GM03348 (cell line): Measurements from ENCODE around the gene GNAO1.
A peak's percentile ranks its signal among the peaks of the same experiment; 100 is the strongest.
"Not testable (repeated sequence)": the region's sequence is repeated elsewhere in the genome, so short reads cannot be mapped to it uniquely, and the experiment has no call there.

Source experiments
- DNase-seq: peaks from one replicate; pipeline ENCODE4 v3.0.0; 2012; ENCODE audit warnings: low spot score

The GNAO1 gene

DNA sequence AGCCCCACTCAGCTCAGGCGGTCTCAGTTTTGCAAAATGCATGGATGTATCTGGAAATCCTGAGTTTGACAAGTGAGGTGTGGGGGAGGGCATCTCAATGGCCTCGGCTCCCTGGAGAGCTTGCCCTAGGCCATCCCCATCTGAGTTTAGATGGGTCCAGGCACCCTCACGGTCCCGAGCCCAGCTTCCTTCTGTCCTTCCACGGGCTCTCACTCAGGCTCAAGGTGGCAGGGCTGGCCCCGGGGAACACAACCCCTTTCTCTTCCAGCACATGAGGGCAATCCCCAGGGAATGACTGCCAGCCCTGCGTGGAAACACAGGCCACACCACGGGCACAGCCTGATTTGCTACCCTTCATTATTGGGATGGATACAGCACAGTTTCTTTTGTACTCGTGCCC, 175.7 kb downstream of the GNAO1 start:
- DNase-seq = no peak

DNA sequence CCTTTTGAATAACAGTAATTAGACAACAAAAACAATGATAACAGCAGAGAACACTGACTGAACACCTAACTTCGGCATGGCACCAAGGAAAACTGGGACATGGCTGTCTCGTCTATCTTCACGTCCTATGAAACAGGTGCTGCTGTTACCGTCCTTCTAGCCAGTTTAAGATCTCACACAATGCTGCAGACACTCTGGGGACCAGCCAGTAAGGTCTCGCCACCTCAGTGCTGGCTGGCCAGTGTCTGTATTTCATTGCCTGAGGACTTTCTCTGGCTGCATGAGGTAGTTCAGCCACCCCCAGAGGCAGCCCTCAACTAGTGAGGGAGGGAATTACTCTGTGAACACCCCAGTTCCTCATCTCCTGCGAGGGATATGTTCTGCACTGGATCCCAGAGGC, 176.5 kb downstream of the GNAO1 start:
- no peak for DNase-seq

DNA sequence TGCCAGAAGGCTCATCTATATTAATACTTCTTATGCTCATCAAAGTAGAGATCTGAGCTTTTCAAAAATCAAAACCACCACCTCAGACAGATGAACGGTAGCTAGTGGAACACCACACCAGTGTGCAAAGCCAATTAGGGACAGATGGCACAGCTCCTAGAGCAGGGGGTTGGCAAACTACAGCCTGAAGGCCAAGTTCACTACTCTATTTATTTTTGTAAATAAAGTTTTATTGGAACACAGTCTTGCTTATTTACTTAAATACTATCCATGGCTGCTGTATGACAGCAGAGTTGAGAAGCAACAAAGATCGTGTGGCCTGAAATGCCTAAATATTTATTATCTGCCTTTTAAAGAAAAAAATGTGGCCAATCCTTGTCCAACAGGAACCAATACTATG, 177.3 kb downstream of the GNAO1 start:
- DNase-seq = no peak

DNA sequence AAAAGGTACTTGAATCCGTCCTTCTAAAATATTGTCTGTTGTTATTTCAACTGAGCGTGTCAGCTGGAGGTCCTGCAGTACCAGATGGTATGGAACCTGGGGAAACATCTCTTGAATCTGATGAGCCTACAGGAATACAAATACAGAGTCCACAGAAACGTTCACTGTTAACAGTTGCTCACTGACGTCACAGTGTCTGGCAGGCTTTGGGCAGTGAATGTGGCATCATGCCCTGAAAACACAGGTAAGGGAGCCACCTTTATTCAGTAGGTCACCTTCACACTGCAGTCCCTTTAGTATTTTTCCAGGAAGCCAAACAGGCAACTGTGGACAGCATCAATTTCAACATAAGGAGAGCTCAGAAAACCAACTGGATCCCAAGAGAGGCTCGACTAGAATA, 177.9 kb downstream of the GNAO1 start:
- DNase-seq = no peak

DNA sequence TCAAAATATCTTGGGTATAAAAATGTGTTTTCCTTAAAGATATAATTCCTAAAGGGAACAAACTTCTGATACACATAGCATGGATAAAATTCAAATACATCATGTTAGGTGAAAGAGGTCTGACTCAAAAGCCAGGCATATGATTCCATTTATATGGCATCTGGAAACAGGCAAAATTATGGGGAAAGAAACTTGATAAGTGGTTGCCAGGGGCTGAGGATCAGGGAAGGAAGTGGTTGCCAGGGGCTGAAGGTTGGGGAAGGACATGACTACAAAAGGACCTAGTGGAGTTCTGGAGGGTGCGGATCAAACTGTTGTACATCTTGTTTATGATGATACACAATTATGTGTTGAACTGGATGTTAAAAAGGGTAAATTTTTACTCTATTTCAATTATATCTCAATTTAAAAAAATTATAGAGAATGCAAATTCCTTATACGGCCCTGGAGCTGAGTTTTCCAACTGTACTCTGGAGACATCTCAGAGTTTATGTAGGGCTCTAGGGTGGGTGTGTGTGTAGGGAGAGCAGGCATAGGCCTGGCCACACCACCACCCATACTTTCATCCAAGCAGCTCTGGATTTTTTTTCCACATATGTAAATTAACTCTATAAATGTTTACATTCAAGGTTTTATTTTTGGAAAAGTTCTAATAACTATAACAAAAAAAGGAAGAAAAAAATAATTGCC, 179.0 kb downstream of the GNAO1 start:
- DNase-seq = no peak

DNA sequence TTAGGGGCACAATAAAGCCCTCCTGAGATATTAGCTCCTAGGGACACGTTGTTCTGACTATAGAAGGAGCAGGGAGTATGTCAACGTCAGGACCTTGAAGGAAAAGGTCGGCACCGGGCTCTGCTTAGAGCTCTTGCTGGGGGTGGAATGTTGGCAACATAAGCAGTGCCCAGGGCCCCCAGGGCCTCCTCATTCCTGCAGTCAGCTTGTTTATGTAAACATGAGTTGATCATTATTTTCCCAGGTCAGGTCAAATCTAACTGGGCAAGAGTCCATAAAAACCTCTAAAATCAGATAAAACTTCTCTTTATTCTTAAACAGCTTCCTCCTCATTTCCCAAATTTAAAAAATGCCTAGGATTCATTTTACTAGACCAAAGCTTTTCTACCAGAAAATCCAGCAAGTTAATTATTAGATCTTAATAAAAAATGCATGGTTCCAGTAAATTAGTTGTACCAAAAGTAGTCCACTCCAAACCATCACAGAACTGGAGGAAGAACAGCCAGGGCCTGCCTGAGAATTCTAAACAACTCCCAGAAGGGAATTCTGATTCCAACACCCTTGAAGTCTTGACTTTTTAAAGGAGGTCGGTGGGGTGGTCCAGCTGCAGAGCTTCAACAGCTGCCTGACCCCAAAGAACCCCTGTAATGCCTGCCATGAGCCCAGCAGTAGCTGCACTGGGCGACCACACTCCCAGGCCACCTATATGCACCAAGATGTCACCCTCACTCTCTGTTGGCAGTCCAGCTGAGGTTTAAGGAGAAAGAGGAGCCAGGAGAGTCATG, 179.8 kb downstream of the GNAO1 start:
- no peak for DNase-seq

DNA sequence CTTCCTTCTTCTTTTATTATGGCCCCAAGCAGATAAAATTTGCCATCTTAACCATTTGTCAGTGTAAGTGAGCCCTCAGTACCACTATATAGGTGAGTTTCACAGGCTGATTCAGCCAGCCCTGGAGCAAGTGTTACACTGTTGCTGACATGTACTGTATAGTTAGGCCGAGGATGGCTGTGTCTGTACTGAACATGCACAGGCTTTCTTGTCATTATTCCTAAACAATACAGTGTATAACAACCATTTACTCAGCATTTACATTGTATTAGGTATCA, 180.3 kb downstream of the GNAO1 start:
- no peak for DNase-seq

DNA sequence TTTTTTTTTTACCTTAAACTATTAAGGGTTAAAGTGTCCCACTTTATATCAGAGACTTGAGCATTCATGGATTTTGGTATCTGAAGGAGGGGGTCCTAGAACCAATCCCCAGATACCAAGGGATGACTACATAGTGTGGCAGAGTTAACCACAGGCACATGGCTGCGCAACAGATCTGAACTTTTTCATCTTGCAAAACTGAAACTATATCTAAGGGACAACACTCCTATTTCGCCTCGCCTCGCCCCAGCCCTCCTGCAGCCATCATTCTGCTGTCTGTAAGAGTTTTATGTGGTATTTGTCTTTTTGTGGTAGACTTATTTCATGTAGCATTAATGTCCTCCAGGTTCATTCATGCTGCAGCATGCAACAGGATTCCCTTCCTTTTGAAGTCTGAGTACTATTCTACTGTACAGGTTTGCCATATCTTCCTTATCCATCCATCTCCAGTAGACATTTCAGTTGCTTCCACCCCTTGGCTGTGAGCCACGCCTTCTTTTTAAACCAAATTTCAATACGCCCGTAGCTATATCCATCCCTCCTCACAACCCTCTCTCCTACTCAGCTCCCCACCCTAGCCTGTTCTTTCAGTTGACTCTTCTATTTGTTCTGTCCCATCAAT, 180.8 kb downstream of the GNAO1 start:
- no peak for DNase-seq

DNA sequence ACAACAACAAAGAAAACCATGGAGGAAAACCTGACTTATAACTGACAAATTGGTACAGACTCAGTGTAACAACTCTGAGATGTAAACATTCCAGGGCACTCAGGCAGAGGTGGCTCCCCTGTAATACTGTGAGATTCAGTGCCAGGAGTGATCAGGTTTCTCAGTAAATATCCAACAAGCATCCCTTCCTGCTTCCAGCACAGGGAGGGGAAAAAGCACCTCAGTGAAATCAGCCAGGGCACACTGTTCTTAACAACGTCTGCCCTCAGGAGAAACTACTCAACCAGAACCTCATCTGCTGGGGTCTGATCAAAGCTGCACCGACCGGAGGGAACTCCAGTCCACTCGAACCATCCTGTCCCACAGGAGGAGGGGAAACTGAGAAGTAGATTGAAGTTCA, 181.7 kb downstream of the GNAO1 start:
- no peak for DNase-seq

DNA sequence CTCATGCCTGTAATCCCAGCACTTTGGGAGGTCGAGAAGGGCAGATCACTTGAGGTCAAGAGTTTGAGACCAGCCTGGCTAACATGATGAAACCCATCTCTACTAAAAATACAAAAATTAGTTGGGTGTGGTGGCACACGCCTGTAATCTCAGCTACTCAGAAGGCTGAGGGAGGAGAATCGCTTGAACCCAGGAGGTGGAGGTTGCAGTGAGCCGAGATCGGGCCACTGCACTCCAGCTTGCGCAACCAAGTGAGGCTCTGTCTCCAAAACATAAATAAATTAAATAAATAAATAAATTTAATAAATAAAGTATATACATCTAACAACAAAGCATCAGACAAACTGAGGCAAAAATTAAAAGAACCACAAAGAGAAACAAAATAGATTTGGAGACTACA, 184.5 kb downstream of the GNAO1 start:
- not testable (repeated sequence) for DNase-seq

DNA sequence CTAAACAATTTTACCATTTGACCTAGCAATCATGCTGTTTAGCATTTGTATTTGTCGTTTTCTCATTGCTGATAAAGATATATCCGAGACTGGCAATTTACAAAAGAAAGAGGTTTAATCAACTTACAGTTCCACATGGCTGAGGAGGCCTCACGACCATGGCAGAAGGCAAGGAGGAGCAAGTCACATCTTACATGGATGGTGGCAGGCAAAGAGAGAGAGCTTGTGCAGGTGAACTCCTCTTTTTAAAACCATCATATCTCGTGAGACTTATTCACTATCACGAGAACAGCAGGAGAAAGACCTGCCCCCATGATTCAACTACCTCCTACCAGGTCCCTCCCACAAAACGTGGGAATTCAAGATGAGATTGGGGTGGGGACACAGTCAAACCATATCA, 187.8 kb downstream of the GNAO1 start:
- DNase-seq = not testable (repeated sequence)

DNA sequence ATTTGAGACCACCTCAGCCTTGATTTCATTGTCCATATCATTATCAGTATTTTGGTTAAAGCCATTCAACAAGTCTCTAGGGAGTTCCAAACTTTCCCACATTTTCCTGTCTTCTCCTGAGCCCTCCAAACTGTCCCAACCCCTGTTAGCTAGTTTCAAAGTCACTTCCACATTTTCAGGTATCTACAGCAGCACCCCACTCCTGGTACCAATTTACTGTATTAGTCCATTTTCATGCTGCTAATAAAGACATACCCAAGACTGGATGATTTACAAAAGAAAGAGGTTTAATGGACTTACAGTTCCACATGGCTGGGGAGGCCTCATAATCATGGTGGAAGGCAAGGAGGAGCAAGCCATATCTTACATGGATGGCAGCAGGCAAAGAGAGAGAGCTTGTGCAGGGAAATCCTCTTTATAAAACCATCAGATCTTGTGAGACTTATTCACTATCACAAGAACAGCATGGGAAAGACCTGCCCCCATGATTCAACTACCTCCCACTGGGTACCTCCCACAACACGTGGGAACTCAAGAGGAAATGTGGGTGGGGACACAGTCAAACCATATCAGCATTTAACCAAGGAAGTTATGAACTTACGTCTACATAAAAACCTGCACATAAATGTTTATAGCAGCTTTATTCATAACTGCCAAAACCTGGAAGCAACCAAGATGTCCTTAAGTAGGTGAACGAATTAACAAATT, 189.6 kb downstream of the GNAO1 start:
- not testable (repeated sequence) for DNase-seq

DNA sequence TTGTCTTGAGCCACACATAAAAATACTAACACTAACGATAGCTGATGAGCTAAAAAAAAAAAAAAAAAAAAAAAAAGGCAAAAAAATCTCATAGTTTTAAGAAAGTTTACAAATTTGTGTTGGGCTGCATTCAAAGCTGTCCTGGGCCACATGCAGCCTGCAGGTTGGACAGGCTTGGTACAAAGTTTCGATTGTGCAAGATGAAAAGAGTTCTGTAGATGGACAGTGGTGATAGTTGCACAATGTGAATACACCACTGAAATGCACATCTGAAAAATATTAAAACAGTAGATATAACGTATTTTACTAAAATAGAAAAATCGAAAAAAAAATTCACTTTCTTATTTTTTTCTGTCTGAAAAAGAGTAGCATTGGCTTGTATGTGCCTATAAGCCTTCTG, 191.2 kb downstream of the GNAO1 start:
- DNase-seq = no peak

DNA sequence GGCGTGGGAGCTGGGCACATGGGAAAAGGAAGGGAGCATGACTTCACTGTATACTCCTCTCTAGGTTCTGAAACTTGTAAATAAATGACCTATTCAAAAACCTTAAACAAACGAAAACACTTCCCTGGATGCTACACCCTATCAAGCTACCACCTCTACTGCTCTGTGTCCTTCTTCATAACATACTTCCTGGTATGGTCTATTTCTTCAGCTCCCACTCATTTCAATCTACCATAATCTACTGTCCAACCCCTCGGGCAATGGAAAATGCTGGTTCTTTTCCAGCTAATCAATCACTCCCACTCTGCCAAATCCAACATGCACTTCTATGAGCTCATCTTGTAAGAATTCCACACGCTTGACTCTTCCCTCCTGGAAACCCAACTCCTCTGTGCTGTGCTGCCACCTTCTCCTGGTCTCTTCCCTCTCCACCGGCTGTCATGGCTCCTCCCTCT, 191.6 kb downstream of the GNAO1 start:
- DNase-seq = no peak

DNA sequence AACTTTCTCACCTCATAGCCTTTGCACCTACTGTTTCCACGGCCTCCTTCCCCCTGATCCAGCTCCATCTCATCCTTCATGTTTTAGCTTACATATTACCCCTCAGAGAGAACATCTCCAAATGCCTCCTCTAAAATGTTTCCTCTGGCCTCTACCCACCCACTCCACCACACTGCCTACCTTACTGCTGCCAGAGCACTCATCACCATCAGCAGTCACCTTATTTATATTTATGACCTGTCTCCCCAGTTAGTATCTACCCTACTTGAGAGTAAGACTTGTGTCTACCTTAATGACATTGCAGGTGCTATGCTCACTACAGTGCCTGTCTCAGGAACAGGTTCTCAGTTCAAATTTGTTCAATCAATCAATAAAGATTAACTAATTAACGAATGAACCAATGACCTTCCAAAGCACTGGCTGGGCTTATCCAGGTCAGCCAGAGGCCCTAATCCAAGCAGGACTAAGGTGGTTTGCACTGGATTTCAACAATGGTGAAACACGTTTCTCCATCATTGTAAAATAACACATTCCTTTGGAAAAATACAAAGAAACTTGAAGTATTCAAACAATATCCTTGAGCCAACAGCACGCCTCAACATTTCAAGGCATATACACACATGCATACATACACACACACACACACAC, 192.9 kb downstream of the GNAO1 start:
- DNase-seq = no peak

DNA sequence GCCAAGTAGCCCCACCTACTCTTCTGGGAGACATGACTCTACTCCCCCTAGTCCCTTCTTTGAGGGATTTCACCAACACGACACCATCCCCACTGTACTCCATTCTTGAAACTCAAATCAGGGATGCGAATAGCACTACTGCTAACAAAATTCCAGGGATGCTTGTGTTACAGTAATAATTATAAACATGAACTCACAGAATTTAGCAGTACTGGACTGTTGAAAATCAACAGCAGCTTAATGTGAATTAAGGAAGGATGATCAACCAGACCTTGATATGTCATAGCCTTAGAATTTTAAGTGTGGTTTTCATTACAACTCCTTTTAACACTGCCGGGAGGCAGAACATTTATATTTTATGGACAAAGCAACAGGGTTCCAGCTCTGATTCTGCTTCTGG, 196.1 kb downstream of the GNAO1 start:
- no peak for DNase-seq

DNA sequence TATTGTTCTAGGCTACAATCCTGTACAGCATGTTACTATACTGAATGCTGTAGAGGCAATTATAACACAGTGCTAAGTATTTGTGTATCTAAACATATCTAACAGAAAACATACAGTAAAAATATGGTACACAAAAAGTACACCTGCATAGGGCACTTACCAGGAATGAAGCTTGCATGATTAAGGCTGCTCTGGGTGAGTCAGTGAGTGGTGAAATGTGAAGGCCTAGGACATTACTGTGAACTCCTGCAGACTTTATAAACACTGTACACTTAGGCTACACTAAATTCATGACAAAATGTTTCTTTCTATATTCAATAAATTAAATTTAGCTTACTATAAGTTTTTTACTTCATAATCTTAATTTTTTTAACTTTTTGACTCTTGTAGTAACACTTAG, 196.9 kb downstream of the GNAO1 start:
- no peak for DNase-seq

DNA sequence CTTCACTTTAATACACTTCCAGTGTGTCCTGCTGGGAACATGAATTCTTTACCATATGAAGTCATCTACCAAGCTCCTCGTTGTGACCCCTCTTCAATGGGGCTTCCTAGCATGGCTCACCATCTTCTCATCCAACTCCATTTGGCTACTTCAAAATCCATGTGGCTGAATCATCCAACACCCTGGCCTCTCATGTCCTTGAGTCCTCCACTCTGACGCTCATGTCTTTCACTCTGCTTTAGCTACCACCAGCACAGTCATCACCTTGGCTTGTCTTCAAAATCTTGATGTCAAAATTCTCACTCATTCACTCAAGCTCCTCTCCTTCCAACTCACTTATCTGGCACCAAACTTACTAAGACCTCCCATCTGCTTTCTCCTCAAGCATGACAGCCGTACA, 198.3 kb downstream of the GNAO1 start:
- peak; percentile 68 for DNase-seq

DNA sequence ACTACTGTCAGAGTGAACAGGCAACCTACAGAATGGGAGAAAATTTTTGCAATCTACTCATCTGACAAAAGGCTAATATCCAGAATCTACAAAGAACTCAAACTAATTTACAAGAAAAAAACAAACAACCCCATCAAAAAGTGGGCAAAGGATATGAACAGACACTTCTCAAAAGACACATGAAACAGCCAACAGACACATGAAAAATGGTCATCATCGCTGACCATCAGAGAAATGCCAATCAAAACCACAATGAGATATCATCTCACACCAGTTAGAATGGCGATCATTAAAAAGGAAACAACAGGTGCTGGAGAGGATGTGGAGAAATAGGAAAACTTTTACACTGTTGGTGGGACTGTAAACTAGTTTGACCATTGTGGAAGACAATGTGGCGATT, 205.4 kb downstream of the GNAO1 start:
- not testable (repeated sequence) for DNase-seq

DNA sequence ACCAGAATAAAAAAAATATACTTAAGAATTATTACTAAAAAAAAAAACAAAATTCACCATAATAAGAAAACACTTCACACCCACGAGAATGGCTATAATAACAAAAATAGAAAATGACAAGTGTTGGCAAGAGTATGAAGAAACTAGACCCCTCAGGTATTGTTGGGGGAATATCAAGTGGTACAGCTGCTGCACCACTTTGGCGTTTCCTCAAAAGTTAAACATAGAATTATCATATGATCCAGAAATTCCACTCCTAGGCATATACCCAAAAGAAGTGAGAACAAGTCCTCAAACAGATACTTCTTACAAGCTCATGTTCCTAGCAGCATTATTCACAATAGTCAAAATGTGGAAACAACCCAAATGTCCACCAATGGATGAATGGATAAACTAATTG, 207.8 kb downstream of the GNAO1 start:
- no peak for DNase-seq

DNA sequence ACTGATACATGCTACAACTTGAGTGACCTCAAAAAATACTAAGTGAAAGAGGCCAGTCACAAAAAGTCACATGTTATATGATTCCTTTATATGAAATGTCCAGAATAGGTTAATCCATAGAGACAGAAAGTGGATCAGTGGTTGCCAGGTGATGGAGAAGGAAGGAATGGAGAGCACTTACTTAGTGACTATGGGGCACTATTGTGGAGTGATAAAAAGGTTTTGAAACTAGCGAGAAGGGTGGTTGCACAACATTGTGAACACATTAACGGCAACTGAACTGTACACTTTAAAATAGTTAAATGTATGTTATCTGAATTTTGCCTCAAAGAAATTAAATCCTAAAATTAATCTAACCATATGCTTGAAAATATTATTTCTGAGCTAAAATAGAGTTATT, 208.2 kb downstream of the GNAO1 start:
- DNase-seq = no peak

DNA sequence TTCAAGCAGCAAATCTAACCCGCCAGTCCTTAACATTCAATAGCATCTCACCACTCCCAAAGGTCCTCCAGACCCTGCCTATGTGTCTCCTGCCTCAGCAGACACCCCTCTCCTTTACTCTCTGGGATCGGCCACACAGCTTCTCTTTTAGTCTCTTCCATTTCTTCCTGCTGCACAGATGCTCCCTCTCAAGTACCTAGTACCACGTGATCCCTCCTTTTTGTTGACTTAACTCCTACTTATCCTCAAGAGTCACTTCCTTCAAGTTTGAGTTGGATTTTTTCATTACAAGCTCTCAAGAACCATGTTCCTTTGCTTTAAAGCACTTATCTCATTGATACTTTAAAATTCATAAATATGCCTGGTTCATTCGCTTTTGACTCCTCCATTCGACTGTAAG, 209.2 kb downstream of the GNAO1 start:
- DNase-seq = no peak
